ENCODE measurements around the gene HSD11B2.

HSD11B2 gene

DNA sequence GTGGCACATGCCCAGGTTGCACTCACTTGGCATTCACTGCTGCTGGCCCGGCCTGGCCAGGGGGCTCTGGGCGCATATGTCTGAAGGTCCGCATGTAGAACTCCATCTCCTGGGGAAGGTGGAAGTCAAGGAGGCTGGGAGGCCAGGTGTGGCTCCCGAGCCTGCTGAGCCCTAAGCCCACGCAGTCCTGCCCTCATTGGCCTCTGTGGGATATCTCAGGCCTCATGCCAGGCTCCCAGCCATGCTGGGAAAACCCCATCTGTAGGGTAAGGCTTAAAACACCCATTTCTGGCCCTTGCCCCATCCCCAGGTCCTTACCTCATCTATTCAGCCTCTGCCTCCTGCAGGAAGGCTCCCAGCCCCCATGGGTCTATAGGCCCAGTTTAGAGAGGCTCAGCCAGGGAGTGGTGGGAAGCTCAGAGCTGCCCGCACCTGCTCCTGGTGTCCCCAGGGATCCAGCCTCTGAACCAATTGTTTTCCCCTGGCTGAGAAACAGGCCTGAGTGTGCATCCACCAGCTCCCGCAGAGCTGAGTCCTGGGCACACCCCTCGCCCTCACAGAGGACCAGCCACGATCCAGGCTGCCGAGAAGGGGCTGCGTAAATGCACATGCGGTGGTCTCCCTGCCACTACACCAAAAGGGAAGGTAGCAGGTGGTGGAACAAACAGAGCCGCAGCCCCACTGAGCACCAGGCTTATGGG lies 35.3 kb upstream of the HSD11B2 start:
- H3K4me3 ChIP-seq (ENCODE audit: low read depth, low read length) = no peak overlapping the region
- DNase-seq (ENCODE audit: low read depth) = no peak

DNA sequence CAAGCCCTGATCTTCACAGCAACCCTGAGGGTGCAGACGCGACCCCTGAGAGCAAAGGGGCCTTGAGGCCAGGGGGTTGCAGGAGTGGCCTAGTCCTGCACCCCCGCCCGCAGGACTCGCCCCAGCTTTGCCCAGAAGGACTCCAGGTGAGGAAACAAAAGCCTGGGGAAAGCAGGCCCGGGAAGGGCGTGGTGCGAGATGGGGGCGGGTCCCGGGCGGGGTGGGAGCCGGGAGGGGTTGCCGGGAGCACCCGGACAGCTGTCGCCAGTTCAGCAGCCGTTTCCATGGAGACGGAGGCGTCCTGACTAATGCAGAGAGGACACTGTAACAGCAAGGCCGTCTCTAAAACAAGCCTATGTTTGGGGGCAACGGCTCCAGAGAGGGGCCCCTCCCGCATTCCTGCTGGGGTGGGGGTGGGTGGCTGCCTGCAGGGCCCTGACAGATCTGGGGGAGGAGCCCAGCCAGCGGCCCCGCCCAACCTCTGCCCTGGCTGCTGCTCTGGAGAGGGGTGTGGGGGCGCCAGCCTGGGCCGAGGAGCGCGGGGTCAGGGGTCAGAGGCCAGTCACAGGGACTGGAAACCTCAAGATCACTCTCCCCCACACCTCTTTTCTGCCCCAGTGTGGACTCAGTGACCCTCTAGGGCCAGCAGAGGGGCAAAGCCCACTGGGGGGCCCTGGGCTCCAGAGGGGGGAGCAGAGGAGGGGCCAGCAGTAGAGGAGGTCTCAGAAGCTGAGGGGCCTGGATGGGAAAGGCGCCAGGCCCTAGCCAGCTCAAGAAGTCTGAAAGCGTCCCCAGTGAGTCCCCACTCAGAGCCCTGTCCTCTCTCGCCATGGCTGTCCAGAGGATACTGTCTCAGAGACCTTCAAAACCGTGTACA lies 34.5 kb upstream of the HSD11B2 start:
- DNase-seq (ENCODE audit: low read depth) = peak; percentile 58
- no peak overlapping the region for H3K4me3 ChIP-seq (ENCODE audit: low read depth, low read length)

DNA sequence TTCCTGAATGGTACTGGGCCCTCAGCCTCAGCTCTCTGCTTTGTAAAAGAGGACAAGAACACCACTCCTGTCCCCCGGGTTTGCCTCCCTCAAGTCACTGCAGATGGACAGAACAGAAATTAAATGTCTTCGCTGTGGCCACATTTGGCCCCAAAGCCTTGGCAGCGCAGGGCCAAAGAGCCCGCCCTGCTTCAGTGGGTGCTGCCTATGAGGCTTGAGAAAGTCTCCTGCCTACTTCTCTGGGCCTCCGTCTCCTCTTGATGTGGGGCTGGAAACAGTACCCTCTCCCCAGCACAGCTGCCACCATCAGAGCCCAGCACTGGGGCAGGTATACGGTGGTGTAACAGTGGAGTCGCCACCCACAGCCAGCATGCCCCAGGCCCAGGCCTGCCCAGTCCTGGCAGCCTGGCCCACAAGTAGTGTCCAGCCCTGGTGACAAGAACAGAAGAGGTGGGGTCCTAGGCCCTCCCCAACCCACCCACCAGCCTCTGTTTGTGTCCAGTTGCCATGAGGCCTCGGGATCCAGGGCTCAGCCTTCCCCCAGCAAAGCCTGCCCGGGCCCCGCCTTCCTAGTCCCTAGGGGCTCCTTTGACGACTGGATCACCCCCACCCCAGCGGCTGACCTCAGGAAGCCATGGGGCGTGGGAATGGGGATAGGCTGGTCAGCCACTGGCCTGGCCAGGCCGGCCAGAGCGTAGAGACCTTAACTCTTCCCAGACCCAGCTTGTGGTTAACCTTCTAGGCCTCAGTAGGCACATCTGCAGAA lies 33.7 kb upstream of the HSD11B2 start:
- no peak for DNase-seq (ENCODE audit: low read depth)
- no peak overlapping the region for H3K4me3 ChIP-seq (ENCODE audit: low read depth, low read length)

DNA sequence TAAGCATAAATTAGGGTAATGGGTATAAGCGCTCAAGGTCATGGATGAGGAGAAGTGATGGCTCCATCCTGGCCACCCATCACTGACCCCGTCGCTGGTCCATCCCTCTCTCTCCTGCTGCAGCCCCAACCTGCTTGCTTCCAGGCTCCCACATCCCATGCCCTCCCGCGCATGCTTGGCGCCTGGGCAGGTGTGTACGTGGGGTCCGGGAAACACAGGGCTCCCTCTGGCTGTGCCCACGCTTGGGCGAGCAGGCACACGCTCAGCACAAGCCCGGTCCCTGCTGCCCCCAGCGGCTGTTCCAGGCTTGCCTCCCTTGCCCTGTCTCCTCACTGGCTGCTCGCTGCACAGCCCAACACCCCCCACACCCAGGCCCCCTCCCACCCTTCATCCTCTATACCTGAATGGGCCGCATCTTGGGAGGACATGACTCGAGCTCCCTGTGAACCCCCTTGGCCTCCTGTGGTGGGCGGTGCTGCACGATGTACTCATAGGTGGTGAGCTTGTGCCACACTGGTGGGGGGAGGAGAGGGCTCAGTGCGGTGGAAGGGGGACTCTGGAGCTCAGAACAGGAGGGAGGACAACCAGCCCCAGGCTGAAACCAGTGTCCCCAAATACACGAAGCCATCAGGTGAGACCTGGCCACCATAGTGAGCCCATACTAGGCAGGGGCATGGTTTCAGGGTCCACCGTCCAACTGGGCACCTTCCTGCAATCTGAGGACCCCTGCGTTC lies 32.9 kb upstream of the HSD11B2 start:
- H3K4me3 ChIP-seq (ENCODE audit: low read depth, low read length) = no peak overlapping the region
- no peak for DNase-seq (ENCODE audit: low read depth)

DNA sequence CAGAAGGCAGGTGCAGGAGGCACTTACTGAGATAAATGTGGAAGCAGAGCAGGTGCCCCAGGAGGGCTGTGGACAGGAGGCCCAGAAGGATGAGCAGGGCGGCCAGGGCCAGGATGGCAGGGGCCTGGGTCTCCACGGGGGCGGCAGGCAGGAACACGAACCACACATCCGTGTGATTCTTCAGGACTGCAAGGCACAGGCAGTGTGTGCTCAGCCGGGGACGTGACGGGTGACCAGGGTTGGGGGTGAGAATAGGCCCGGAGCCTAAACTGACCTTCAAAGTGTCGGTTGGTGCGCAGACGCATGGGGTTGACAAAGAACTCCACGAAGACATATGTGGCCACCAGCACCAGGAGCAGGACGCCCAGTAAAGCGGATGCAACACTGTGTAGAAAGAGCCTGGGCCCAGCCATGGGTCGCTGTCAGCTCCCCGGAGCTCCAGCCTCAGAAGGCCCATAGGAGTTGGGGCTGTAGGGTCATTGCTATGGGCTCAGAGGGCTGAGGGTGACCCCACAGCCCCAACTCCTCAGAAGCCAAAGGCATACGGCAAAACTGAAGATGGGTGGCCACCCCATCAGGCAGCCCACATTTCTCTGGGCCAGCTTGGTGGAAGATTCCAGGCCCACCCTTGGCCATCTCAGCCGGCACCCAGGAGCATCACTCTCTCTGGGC lies 32.2 kb upstream of the HSD11B2 start:
- DNase-seq (ENCODE audit: low read depth) = no peak
- no peak overlapping the region for H3K4me3 ChIP-seq (ENCODE audit: low read depth, low read length)

DNA sequence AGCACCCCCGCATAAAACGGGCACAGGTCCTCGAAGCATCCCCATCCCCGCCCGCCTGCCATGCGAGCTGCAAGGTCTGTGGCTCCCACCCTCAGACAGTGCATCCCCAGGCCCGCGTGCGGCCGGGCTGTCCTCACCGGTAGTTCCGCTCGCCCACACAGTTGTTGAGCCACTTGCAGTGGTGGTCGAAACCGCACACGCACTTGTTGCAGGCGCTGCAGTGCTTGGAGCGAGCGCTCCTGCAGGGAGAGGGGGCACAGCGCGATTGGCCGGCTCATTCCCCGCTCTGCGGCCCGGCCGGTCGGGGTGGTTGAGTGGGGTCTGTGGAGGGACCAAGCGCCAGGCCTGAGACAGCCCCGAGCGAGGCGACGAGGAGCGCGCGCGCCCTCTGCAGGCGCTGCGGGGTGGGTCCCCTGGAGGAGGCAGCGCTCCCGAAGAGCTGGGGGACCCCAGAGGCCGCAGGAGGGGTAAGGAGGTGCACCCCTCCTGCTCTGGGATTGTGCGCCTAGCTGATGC lies 31.6 kb upstream of the HSD11B2 start:
- no peak overlapping the region for H3K4me3 ChIP-seq (ENCODE audit: low read depth, low read length)
- no peak for DNase-seq (ENCODE audit: low read depth)

DNA sequence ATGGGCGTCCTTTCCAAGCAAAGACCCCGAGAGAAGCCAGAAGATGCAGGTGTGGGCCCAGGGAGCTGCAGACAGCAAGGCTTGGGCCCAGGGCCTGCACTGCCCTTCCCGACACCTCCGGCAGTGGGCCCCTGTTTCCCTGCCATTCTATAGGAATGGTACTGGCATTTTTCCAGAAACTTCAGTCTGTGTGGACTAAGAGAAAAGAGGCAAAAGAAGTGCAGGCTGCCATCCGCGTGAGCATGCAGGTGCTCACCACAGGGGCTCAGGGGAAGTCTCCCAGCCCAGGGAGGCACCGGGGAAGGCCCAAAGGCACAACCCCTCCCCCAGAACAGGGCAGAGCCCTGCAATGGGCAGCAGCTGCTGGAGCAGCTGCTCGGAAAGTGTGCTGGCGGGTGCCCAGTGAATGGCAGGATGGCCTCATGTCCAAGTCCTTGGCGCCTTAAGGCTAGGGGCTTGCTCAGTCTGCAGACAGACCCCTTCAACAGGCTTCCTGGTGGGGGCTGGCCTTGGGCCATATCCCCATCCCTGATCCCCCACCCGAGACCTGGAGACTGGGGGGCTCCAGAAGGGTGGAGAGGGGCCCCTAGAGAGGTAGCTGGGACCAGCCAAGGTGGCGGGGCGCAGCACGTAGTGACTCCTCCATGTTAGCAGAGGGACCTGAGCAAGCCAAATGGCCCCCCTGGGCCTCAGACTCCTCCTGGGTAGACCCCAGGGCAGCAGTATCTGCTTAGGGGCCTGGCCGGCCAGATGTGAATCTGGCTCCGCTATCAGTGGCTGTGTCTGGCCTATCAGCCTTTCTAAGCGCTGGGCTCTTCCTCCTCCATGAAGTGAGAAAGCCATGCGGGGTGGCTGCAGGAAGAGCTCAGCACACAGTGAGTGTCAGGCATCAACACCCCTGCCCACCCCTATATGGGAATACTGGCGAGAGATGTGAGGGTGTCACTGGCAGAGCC lies 30.9 kb upstream of the HSD11B2 start:
- DNase-seq (ENCODE audit: low read depth) = no peak
- H3K4me3 ChIP-seq (ENCODE audit: low read depth, low read length) = no peak overlapping the region

DNA sequence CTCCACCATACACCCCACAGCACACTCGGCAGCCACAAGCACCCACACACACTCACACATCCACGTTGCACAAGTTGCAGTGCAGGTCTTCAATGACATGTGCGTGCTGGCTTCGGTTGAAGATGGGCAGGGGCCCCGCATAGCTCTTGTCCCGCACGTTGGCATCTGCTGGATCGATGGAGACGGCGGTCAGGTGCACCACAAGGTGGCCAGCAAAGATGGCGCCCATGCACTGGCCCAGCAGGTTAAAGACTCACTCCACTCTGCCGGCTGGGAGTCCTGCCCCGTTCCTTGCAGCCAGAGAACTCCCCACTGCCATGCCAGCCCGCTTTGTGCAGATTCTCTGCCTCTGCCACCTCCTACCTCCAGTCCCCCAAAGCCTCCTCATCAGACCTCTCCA lies 30.0 kb upstream of the HSD11B2 start:
- no peak overlapping the region for H3K4me3 ChIP-seq (ENCODE audit: low read depth, low read length)
- DNase-seq (ENCODE audit: low read depth) = no peak

DNA sequence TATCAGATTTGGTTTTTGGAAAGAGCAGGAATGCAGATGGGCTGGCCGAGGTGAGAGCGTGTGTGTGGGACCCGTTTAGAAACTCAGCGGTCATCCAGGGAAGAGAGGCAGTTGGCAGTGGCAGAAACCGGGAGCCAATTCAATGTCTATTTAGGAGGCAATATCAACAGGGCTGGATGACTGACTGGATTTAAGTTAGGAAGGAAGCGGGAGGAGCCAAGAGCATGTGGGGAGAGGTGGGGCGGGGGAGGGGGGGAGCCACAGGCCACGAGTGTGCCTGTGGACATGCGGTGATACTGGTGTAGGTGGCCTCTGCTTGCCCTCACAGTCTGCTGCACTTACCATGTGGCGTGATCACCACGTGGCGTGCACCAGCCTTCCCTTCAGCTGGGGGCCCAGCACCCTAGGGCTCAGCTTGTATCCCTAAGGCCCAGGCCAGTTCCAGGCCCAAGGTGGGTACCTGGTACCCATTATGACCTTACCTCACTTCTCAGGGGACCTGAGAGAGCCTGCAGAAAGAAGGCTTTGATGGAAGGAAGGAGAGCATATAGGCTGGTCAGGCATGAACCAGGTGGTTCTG lies 26.9 kb upstream of the HSD11B2 start:
- no peak overlapping the region for H3K4me3 ChIP-seq (ENCODE audit: low read depth, low read length)
- DNase-seq (ENCODE audit: low read depth) = no peak

DNA sequence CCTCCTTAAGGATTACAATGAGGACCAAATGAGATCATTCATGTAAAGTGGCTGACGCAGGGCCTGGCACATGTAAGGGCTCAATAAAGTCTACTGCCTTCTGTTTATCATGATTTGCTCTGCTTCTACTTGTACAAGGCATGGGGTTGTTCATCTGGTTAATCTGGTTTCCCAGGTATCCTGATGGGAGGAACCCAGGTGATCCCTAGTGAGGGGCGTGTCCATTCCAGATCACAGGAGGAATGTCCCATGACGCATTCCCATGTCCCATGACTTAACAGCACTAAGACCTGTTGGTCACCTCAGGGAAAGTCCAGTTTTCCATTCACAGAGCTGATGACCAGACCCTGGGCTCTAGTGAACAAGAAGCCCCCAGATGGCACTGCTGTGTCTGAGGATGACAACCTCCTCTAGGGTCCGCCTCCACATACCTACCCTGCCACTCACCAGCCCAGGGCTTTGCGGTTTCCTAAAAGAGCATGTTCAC lies 26.1 kb upstream of the HSD11B2 start:
- DNase-seq (ENCODE audit: low read depth) = no peak
- no peak overlapping the region for H3K4me3 ChIP-seq (ENCODE audit: low read depth, low read length)

DNA sequence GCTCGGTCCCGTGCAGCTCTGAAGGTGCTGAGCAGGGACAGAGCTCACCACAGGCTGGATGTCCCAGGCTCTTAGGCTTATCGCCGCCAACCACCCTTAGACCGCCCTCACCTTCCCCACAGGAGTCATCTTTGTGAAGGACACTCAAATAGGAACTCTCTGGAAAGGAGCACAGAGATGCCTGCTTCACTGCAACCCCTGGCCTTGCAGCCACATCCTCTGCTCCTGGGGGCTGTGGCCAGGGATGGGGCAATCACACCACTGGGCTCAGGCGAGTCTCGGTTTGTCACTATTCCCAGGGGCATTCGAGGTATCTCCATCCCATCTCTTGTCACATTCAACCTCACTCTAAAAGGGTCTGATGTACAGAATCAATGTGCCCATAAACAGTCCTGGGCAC lies 25.6 kb upstream of the HSD11B2 start:
- H3K4me3 ChIP-seq (ENCODE audit: low read depth, low read length) = no peak overlapping the region
- DNase-seq (ENCODE audit: low read depth) = no peak

DNA sequence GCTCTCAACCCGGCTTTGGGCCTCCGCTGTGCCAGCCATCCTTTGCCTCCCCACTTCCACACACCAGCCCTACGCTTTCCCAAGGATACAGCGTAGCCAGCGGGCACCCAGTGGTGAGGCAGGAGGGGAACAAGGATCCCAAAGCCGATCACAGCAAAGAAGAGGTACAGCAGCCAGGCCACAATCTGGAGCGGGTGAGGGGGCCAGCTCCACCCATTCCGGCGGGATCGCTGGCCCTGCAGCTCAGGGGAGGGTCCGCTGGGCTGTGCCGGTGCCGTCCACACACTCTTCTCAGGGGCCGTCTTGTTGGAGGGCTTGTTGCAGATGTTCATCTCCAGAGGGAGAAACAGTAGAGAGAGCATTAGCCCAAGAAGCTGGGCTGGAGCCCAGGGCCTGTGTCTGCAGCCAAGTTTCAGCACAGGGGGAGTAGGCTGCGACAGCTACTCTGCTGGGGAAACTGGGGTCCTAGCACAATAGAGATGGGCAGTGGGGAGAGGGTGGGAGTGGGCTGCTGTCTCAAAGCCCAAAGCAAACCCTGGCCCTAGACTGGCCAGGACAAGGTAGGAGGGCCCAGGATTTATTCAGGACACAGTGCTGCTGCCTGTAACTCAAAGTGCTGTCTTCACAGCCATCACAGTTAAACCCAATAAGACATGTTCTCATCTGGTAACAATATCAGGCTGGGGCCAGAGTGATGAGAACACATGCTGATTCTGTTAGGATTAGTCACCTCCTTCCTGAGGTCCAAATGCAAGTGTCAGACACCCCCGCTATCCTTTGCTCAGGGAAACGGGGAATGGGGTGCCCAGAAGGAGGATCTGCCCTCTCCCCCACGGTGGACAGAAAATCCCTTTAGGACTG lies 24.6 kb upstream of the HSD11B2 start:
- DNase-seq (ENCODE audit: low read depth) = peak; percentile 71
- H3K4me3 ChIP-seq (ENCODE audit: low read depth, low read length) = no peak overlapping the region

DNA sequence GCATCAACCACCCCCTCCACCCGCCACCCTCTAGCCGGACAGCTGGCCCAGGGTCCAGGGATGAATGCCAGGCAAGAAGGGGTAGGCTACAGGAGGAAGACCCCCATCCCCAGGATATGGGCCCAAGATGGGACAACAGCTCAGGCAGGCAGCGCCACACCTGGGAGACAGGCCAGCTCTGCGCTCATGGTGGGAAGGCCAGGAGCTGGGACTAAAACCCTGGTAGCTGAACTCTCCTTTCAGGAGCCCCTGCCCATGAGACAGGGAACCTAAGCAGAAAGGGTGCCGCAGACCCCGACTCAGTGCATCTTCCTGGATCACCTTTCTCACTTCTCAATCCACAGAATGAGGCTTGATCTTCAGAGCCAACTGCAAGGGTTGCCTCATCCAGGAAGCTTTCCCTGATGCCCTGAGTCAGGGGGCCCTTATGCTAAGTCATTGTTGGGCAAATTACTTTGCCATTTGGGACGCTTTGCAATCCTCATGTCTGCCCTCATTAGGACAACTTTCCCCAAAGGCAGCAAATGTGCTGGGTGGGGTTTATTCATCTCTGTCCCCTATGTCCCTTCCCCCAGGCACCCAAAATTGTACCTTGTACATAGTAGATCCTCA lies 23.6 kb upstream of the HSD11B2 start:
- DNase-seq (ENCODE audit: low read depth) = no peak
- no peak overlapping the region for H3K4me3 ChIP-seq (ENCODE audit: low read depth, low read length)

DNA sequence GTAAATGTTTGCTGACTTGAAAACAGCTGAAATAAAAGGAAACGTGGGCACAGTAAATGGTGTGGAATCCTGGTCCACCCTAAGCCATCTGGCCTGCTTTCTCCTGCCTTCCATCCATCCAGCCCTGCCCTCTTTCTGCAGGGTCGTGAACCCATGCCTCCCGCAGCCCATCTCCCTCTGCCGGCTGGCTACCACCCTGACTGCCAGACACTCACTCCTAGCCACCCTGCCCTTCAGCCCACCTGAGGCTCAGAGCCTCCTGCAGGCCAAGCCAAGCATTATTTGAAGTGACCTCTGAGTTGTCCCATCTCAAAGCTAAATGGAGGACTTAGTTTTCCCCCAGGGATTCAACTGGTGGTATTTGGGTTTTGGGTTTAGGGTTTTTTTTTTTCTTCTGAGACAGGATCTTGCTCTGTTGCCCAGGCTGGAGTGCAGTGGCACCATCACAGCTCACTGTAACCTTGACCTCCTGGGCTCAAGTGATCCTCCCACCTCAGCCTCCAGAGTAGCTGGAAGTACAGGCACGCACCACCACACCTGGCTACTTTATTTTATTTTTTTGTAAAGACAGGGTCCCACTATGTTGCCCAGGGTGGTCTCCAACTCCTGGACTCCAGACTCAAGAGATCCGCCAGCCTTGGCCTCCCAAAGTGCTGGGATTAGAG lies 23.0 kb upstream of the HSD11B2 start:
- H3K4me3 ChIP-seq (ENCODE audit: low read depth, low read length) = no peak overlapping the region
- DNase-seq (ENCODE audit: low read depth) = no peak

DNA sequence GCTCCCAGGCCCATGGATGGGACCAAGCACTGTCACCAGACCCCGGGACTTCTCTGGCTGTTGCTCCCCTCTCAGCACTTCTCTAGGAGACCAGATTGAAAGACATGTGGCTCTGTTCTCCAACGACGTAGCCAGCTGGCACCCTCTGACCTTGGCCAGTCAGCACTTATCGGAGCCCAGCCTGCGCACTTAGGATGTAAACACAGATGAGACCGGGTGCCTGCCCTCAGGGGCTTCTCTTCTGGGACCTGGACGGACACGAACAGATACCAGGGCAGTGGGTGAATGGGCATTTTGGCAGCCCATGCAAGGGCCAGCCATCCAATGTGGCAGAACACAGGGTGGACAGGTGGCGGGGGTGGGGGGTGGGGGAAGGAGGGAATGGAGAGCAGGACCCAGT lies 21.3 kb upstream of the HSD11B2 start:
- no peak overlapping the region for H3K4me3 ChIP-seq (ENCODE audit: low read depth, low read length)
- DNase-seq (ENCODE audit: low read depth) = no peak

DNA sequence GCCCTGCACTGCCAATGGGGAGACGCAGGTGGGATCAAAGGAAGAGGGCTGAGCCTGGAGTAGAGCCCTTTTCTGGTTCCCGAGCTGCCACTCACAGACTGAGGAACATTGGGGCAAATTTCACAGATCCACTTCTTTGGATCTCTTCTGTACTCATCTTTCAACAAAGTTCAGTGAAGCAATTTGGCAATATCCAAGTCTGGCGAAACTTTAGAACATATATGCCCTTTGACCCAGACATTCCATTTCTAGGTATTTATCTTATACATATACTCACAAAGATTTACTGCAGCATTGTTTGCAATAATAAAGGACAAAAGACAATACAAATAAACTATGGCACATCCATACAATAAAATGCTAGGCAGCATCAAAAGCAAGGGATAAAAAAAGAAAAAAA lies 19.6 kb upstream of the HSD11B2 start:
- H3K4me3 ChIP-seq (ENCODE audit: low read depth, low read length) = no peak overlapping the region
- no peak for DNase-seq (ENCODE audit: low read depth)

Data from skeletal muscle cell (primary cell).